Caki2 (cell line): ENCODE data around the gene DBT. TPM values are rescaled to one million over a fixed set of nuclear protein-coding genes. Genes with fewer than 3 reads are reported as not detected.
"Not testable (repeated sequence)": the region's sequence is repeated elsewhere in the genome, so short reads cannot be mapped to it uniquely, and the experiment has no call there.

Experiments
- DNase-seq: peaks from one replicate; pipeline ENCODE4 v3.0.0-alpha.2; 2015; ENCODE audit warnings: low read depth
- in situ Hi-C: cut with HindIII; loops from 2 replicates; pipeline ENCODE4 v1.10.0; 2016; ENCODE audit warnings: low sequenced_read_pairs, low pct_unique_long_range_greater_than_20kb, mixed read lengths
- total RNA-seq: library from RNA; depleted of rRNA; stranded (reverse); fragments of >200 nt; shearing (Covaris generic); gene quantifications from 2 replicates; pipeline ENCODE4 v1.2.3, GENCODE V29; 2014; ENCODE audit warnings: low replicate concordance

DBT gene
- total RNA-seq, 1 experiment from 2014 or later: 1.2 TPM

DNA sequence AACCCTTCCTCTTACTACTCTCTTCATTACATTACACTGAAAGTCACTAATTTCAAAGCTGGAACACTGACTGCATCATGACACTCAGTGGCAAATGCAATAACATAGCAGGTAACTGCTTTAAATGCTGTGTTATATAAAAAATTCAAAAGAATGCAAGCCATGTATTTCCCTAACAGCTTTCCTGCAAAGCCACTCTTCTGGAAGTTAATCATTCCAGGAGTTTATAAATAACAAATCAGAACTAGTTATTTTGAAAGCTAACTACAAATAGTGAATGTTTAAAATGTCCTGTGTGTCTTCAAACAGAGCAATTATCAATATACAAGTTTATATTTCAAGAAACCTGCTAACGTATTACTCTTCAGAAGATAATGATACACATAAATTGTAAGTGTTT, 34.5 kb downstream of the DBT start:
- no peak for DNase-seq

DNA sequence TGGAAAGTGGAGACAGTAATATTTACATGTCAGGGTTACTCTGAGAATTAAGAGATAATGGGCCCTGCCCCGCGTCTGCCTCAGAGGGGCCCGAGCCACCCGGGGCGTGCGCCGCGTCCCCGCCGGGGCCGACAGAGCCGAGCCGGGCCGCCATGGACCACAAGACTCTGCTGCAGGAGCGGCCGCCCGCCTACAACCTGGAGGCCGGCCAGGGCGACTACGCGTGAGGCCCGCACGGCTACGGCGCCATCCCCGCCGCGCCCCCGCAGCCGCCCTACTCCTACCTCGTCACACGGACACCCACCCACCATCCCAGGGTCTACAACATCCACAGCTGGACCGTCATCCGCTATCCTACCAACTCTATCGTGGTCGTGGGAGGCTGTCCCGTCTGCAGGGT, 36.5 kb downstream of the DBT start:
- DNase-seq: no peak
- in situ Hi-C loops: no loop called here

More for the DNA sequence above, 34.5 kb downstream of the DBT start:
- in situ Hi-C loops: no loop called here

DNA sequence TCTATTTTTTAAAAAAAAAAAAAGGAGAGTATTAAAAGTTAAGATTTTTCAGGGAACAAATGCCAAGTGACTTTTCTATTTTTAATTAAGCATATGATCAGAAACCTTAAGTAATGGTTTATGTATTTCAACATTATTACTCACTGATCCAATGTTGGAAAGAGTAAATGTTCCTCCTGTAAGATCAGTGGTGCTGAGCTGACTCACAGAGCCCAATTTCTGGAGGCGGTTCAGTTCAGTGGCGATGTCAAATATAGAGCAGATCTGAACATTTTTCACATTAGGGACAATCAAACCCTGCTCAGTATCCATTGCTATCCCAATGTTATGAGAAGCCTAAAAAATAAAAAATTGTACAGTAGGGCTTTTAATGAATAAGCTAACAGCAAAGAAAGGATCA, 43.3 kb downstream of the DBT start:
- in situ Hi-C loops: no loop called here
- no peak for DNase-seq

DNA sequence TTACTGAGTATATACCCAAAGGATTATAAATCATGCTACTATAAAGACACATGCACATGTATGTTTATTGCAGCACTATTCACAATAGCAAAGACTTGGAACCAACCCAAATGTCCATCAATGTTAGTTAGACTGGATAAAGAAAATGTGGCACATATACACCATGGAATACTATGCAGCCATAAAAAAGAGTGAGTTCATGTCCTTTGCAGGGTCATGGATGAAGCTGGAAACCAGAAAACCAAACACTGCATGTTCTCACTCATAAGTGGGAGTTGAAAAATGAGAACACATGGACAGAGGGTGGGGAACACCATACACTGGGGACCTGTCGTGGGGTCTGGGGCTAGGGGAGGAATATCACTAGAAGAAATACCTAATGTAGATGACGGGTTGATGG, 44.0 kb downstream of the DBT start:
- DNase-seq, in situ Hi-C loops: not testable (repeated sequence)

DNA sequence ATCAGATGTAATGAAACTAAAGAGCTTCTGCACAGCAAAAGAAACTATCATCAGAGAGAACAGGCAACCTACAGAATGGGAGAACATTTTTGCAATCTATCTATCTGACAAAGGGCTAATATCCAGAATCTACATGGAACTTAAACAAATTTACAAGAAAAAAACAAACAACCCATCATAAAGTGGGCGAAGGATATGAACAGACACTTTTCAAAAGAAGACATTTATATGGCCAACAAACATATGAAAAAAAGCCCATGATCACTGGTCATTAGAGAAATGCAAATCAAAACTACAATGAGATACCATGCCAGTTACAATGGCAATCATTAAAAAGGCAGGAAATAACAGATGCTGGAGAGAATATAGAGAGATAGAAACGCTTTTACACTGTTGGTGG, 44.5 kb downstream of the DBT start:
- DNase-seq, in situ Hi-C loops: not testable (repeated sequence)

GRCh38 chr1:100202703-100203102, 46.9 kb downstream of the DBT start:
- DNase-seq, in situ Hi-C loops: not testable (repeated sequence)

DNA sequence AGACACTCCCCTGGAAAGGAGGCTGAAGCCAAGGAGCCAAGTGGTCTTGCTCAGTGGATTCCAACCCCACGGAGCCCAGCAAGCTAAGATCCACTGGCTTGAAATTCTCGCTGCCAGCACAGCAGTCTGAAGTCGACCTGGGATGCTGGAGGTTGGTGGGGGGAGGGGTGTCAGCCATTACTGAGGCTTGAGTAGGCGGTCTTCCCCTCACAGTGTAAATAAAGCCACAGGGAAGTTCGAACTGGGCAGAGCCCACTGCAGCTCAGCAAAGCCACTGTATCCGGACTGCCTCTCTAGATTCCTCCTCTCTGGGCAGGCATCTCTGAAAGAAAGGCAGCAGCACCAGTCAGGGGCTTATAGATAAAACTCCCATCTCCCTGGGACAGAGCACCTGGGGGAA, 49.6 kb downstream of the DBT start:
- in situ Hi-C loops, DNase-seq: not testable (repeated sequence)

DNA sequence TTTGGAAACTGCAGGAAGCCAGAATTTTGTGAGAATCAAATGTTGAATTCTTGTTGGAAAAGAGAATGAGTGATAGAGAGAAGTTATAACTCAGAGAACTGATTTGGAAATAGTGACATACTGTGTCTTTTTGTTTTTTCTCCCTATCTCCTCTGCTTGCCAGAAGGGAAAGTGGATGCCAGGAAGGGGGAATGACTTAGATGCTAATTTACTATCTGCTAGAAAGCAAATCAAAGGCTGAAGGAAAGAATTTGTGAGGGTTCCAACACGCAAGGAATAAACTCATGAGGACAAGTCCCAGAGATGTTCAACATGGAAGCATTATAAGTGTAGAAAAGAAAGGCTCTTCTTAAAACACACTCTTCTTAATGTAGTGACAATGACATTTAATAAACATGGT, 51.0 kb downstream of the DBT start:
- in situ Hi-C loops: no loop called here
- no peak for DNase-seq

- peak; percentile 86 for DNase-seq
- in situ Hi-C loops: no loop called here
Observed at GRCh38 chr1:100188617-100189016, 61.0 kb downstream of the DBT start.

GRCh38 chr1:100187912-100188311, 61.7 kb downstream of the DBT start:
- in situ Hi-C loops: no loop called here
- DNase-seq: peak; percentile 2

DNA sequence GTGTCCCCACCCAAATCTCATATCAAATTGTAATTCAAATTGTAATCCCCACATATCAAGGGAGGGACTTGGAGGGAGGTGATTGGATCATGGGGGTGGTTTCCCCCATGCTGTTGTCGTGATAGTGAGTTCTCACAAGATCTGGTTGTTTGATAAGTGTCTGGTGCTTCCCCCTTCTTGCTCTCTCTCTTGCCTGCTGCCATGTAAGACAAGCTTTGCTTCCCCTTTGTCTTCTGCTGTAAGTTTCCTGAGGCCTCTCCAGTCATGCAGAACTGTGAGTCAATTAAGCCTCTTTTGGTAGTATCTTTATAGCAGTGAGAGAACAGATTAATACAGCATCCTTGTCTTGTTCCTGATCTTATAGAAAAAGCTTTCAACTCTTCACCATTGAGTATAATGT, 65.1 kb downstream of the DBT start:
- DNase-seq: peak; percentile 28
- in situ Hi-C loops: no loop called here

DNA sequence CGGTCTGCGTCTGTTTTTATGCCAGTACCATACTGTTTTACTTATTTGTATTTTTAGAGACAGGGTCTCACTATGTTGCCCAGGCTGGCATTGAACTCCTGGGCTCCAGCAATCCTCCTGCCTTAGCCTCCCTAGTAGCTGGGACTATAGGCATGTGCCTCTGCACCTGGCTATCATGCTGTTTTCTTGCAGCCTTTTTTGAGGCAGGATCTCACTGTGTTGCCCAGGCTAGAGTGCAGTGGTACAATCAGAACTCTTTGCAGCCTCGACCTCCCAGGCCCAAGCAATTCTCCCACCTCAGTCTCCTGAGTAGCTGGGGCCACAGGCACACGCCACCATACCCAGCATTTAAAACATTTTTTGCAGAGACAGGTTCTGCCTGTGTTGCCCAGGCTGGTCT, 66.3 kb downstream of the DBT start:
- in situ Hi-C loops: no loop called here

GRCh38 chr1:100178091-100178490, 71.5 kb downstream of the DBT start, which contains the start of gene LRRC39:
LRRC39 (minus strand) TSS chr1:100178256; CDS start chr1:100168516, 9,740 bp downstream.
- no peak for DNase-seq
- in situ Hi-C loops: no loop called here

More for the DNA sequence above, 66.3 kb downstream of the DBT start:
- DNase-seq: no peak

- in situ Hi-C loops: no loop called here
- DNase-seq: no peak
Observed at GRCh38 chr1:100177295-100178041, 72.2 kb downstream of the DBT start.

DNA sequence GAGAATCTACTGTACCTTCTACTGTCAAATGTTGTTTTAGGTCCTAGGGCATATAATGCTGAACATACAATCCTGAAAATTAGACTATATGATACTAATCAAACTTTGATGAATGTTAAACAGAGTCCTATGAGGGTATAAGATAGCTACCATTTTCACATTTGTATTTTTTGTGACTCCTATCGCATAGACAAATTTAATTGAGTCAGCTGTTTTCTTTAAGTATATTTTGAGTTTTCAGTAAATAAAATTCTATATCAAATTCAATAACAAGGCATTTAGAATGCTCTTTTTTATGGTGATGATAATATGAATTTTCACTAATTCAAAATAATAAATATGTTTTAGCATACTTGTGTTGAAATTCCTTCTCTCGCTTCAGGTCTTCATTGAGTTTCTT, 81.6 kb downstream of the DBT start:
- no peak for DNase-seq
- in situ Hi-C loops: no loop called here

DNA sequence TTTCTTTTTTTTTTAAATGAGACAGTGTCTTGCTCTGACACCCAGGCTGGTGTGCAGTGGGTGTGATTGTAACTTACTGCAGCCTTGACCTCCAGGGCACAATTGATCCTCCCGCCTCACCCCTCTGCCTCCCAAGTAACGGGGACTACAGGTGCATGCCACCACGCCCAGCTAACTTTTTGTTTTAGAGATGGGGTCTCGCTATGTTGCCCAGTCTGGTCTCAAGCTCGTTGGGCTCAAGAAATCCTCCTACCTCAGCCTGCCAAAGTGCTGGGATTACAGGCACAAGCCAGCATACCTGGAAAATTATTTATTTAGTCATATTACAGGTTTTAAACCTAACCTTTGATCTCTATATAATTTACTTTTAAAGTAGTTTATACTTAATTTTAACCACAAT, 84.9 kb downstream of the DBT start:
- in situ Hi-C loops: no loop called here
- DNase-seq: no peak

DNA sequence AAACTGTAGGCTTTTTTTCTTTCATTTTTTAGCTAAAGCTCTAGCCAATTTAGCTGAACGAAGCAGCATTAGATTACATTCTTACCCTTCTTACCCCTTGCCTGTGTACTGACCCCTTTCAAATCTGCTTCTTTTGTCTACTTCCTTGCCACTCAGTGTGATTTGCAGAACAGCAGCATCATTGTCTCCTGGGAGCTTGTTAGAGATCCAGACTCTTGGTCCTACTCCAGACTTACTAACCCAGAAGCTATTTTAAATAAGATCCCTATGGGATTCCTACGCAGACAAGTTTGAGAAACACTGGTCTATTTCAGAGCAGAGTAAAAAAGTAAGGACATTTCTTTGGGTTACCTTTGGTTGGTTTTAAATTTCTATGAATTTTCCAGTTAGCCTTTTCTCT, 85.4 kb downstream of the DBT start:
- in situ Hi-C loops: no loop called here
- no peak for DNase-seq

DNA sequence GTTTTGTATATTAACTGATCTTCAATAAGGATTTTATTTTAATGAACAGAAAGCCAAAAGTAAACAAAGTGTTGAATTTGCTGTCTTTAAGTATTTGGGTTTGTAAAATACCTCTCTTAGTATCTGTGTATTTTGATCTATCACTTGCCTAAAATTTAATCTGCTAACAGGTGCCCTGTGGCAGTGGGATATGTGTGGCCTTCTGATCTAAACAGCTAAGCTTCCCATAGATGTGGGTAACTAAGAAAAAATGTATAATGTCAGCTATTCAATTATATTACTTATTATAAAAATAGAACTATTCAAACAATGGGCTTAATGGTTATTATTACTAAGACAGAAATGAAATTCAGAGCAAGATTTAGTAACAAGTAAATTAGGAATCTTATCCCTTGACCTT, 86.8 kb downstream of the DBT start:
- no peak for DNase-seq
- in situ Hi-C loops: no loop called here

DNA sequence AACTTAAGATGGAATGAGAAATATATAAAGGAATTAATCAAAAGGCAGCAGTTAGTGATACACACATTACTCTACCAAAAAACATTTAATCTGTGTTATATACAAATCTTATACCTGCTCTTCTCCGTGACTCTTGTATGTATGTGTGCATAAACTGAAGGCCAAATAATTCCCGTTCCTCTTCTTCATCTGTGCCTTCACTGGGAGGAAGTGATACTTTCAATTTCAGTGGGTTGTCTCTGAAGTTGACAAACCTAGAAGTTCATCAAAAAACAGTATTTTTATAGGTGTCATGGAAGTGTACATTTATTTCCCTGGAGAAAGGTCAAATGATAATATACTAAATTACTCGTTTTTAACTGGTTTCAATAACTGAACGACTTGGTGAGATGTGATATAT, 97.4 kb downstream of the DBT start:
- DNase-seq: no peak
- in situ Hi-C loops: no loop called here

GRCh38 chr1:100151679-100152078, 98.0 kb downstream of the DBT start:
- DNase-seq: no peak
- in situ Hi-C loops: no loop called here
